ENCODE results near the gene ATG5.

The ATG5 gene

GRCh38 chr6:106215608-106216007 lies 110.0 kb downstream of the ATG5 start:
- Histone ChIP-seq H3K4me3 (ENCODE audit: low read depth, low read length) (no peak overlapping the region), H3K27ac (ENCODE audit: extremely low read depth, low read depth, low read length) (no peak overlapping the region), H3K4me1 (ENCODE audit: control insufficient read depth, insufficient read depth, low read length) (no peaks in the 10 kb centered on the region), H3K36me3 (ENCODE audit: control insufficient read depth in 2 of 2, insufficient read depth in 1 of 2, low read length in 2 of 2) (no peaks in the 10 kb centered on the region), H3K9me3 (ENCODE audit: control insufficient read depth, insufficient read depth, low read depth, low read length) (no peaks in the 10 kb centered on the region)
- CTCF ChIA-PET: interaction anchor here (0.6 to 3.4 kb wide), 2 partner anchors 8 to 81 kb away, joined by 3 to 37 read pairs; no protein-coding TSS in a partner anchor
- POLR2A ChIA-PET: no interaction called here
- TF ChIP-seq ZNF121 (tag by site-specific recombination; IDR thresholded peaks at IDR 0.05) (no peak), ATF2 (tag by site-specific recombination; IDR thresholded peaks at IDR 0.05; ENCODE audit: low read depth) (peak; percentile 61), TSHZ1 (tag by site-specific recombination; IDR thresholded peaks at IDR 0.05; ENCODE audit: borderline replicate concordance) (no peak)

GRCh38 chr6:106214531-106214930 lies 111.0 kb downstream of the ATG5 start:
- TF ChIP-seq ZNF701 (tag by site-specific recombination; IDR thresholded peaks at IDR 0.05) (no peak), ZNF404 (tag by site-specific recombination; IDR thresholded peaks at IDR 0.05) (no peak), ZNF585B (tag by site-specific recombination; IDR thresholded peaks at IDR 0.05) (no peak), ZNF596 (tag by site-specific recombination; IDR thresholded peaks at IDR 0.05) (no peak), ZNF548 (tag by site-specific recombination; IDR thresholded peaks at IDR 0.05) (no peak), ZBTB44 (tag by site-specific recombination; IDR thresholded peaks at IDR 0.05) (no peak), ZNF530 (tag by site-specific recombination; IDR thresholded peaks at IDR 0.05; ENCODE audit: low read depth) (no peak), ZNF10 (tag by site-specific recombination; IDR thresholded peaks at IDR 0.05) (no peak), YY1 (tag by site-specific recombination; IDR thresholded peaks at IDR 0.05) (no peak), ZNF555 (tag by site-specific recombination; conservative IDR thresholded peaks at IDR 0.05) (no peak)
- Histone ChIP-seq H3K27ac (ENCODE audit: extremely low read depth, low read depth, low read length) (no peak overlapping the region), H3K9me3 (ENCODE audit: control insufficient read depth, insufficient read depth, low read depth, low read length) (no peaks in the 10 kb centered on the region), H3K4me3 (ENCODE audit: low read depth, low read length) (no peak overlapping the region), H3K4me1 (ENCODE audit: control insufficient read depth, insufficient read depth, low read length) (no peaks in the 10 kb centered on the region), H3K36me3 (ENCODE audit: control insufficient read depth in 2 of 2, insufficient read depth in 1 of 2, low read length in 2 of 2) (no peaks in the 10 kb centered on the region)
- CTCF ChIA-PET: interaction anchor here (1.0 to 3.4 kb wide), 2 partner anchors 9 to 784 kb away, joined by 5 to 37 read pairs; no protein-coding TSS in a partner anchor
- POLR2A ChIA-PET: interaction anchor here (1.1 kb wide), 1 partner anchor 11 kb away, joined by 3 read pairs; no protein-coding TSS in a partner anchor

GRCh38 chr6:106213660-106214289 lies 111.8 kb downstream of the ATG5 start:
- POLR2A ChIA-PET: no interaction called here
- CTCF ChIA-PET: interaction anchor here (0.5 to 3.4 kb wide), 4 partner anchors 9 to 790 kb away, joined by 3 to 37 read pairs (median 5); no protein-coding TSS in a partner anchor
- Histone ChIP-seq H3K4me3 (ENCODE audit: low read depth, low read length) (no peak overlapping the region), H3K36me3 (ENCODE audit: control insufficient read depth in 2 of 2, insufficient read depth in 1 of 2, low read length in 2 of 2) (no peaks in the 10 kb centered on the region), H3K27ac (ENCODE audit: extremely low read depth, low read depth, low read length) (no peak overlapping the region), H3K4me1 (ENCODE audit: control insufficient read depth, insufficient read depth, low read length) (no peaks in the 10 kb centered on the region), H3K9me3 (ENCODE audit: control insufficient read depth, insufficient read depth, low read depth, low read length) (no peaks in the 10 kb centered on the region)
- no peak for TF ChIP-seq ZNF654 (tag by site-specific recombination; IDR thresholded peaks at IDR 0.05; ENCODE audit: low read depth)
- peak; percentile 93 for TF ChIP-seq ZNF664 (tag by site-specific recombination; IDR thresholded peaks at IDR 0.05)

Measured in HEK293 (cell line).